HG03060 (cell line): Measurements from ENCODE around the gene PRDM10.

Experiments
- ATAC-seq: cut with Tn5 transposase; IDR thresholded peaks from one replicate; pipeline ENCODE4 v1.9.1; 2021; ENCODE audit warnings: low read depth, moderate number of reproducible peaks; ENCODE audit not compliant: unreplicated experiment

Gene PRDM10, protein sequence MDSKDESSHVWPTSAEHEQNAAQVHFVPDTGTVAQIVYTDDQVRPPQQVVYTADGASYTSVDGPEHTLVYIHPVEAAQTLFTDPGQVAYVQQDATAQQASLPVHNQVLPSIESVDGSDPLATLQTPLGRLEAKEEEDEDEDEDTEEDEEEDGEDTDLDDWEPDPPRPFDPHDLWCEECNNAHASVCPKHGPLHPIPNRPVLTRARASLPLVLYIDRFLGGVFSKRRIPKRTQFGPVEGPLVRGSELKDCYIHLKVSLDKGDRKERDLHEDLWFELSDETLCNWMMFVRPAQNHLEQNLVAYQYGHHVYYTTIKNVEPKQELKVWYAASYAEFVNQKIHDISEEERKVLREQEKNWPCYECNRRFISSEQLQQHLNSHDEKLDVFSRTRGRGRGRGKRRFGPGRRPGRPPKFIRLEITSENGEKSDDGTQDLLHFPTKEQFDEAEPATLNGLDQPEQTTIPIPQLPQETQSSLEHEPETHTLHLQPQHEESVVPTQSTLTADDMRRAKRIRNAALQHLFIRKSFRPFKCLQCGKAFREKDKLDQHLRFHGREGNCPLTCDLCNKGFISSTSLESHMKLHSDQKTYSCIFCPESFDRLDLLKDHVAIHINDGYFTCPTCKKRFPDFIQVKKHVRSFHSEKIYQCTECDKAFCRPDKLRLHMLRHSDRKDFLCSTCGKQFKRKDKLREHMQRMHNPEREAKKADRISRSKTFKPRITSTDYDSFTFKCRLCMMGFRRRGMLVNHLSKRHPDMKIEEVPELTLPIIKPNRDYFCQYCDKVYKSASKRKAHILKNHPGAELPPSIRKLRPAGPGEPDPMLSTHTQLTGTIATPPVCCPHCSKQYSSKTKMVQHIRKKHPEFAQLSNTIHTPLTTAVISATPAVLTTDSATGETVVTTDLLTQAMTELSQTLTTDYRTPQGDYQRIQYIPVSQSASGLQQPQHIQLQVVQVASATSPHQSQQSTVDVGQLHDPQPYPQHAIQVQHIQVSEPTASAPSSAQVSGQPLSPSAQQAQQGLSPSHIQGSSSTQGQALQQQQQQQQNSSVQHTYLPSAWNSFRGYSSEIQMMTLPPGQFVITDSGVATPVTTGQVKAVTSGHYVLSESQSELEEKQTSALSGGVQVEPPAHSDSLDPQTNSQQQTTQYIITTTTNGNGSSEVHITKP

DNA sequence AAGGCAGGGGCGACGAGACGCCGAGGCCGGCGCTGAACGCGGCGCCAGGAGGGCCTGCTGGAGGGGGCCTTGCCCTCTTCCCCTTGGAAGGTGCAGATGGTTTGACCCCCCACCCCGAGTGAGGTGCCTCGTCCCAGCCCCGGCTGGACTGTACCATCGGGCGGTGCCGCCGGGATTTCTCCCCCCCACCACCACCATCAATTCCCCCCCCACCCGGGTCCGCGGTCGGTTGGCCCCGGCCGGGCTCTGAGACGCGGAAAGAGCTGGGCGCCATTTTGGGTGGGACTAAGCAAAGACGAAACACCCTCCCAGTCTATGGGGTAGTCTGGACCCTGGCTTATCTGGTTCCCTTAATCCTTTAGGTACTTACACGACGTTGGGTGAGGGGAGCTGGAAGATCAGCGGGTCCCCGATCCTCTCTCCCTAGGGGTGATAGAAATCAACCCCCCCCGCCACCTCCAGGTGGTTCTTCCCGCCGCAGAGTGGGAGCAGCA lies at the start of gene PRDM10:
TSS of gene PRDM10 (minus strand) at position 484 of the 494 bp plus-strand sequence. CDS start 41,871 bp downstream, outside the sequence.
- peak; percentile 18 for ATAC-seq

DNA sequence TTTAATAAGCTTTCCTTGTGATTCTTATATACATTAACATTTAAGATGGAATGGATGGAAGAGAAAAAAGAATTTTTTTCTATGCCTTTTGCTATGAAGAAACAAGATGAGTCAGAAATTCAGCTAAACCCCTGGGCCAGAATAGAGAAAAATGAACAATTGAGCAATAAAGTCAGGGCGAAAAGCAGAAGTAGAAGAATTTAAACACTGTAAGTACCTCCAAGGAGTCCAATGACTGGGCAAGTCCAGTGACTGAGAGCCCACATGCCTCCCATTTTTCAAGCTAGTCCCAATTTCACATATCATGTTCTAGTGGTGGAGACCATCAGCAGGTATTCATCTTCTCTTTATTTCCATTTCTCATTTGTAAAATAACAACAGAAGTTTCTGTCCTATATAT lies 48.4 kb upstream of the PRDM10 start:
- ATAC-seq = no peak

DNA sequence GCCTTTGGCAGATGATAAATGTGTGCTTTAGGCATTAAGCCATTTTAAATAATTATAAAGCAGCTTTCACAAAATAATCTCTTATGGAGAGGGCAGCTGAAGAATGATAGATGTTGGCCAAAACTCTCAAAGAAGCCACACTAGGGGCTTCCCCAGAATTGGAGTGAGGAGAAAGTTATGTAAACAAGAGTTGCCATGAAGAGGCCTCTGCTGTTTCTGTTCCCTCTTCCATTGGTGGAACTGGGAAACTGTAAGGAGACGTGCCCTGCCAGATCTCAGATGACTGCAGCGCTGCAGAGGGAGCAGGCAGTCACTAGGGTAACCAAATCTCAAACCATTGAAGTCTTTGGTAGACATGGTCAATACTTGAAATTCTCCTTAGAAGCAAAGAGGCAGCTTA lies 47.6 kb upstream of the PRDM10 start:
- no peak for ATAC-seq

DNA sequence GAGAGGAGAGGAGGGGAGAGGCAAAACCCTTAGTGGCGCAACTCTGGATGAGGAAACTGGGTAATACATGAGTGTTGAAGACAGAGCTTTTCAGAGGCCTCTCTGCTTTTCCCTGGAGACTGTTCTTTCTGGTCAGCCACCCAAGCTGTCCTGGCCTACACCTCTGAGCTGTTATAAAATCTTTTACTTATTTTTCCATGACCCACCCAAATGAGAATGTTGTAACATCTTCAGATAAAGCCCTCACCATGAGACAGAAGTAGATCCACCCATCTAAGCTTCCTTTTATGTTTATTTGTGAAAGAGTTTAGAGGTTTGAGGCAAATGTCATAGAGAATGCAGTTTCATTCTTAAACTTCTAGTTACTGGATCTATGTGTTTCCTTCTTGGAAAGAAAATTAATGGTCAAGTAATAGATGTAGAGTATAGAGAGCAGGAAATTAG lies 46.7 kb upstream of the PRDM10 start:
- no peak for ATAC-seq

GRCh38 chr11:130047141-130047540 lies 44.5 kb upstream of the PRDM10 start:
- no peak for ATAC-seq

DNA sequence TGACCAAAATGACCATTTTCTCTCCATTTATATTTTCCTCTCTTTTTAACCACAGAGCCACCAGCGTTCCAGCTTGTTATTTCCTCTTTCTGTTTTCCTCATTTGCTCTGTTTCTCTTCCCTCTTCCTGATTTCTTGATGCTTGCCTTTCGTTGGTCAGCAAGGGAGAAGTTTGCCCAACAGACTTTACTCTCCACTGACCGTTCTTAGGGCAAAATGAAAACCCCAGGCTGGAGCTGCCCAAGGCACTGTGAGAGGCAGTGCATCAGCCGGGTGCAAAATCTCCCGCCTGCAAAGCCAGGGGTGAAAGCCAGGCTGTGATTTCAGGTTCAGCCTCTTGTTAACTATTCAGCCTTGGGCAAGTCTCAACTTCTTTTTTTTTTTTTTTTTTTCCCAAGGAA lies 40.9 kb upstream of the PRDM10 start:
- ATAC-seq = no peak

- no peak for ATAC-seq
These were observed 39.5 kb upstream of the PRDM10 start for GRCh38 chr11:130042093-130042591.

GRCh38 chr11:130040281-130040940 lies 37.8 kb upstream of the PRDM10 start:
- ATAC-seq = no peak

- ATAC-seq = no peak
These were observed 35.4 kb upstream of the PRDM10 start for GRCh38 chr11:130037881-130038585.

GRCh38 chr11:130037058-130037457 lies 34.4 kb upstream of the PRDM10 start:
- ATAC-seq = no peak

DNA sequence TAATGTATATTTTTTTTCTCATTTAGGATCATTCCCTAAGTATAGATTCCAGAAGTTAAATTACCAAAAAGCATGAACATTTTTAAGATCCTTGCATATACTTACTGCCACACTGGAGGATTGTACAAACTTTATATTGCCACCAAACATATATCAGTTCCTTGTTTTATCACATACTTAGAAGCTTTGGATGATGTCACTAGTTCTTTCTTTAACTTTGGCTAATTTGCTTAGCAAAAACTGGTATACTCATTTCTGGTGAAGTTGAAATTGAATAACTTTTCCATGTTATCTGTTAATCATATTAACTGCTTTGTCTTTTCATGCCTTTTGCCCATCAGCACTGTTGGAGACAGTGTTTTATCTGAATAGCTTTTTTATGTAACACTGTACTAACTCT lies 31.6 kb upstream of the PRDM10 start:
- no peak for ATAC-seq

GRCh38 chr11:130032931-130033330 lies 30.3 kb upstream of the PRDM10 start:
- ATAC-seq = no peak

DNA sequence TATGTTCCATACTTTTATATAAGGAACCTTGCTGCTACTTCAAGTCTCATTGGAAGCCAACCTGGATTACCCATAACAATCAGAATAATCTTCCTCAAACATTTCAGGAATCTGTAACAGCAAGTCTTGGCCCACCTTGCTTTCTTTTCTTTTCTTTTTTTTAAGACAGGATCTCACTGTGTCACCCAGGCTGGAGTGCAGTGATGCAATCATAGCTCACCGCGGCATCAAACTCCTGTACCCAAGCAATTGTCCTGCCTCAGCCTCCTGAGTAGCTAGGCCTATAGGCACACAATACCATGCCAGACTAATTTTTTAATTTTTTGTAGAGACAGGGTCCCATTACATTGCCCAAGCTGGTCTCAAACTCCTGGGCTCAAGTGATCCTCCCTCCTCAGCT lies 29.3 kb upstream of the PRDM10 start:
- no peak for ATAC-seq

- ATAC-seq = no peak
These were observed 28.4 kb upstream of the PRDM10 start for GRCh38 chr11:130031056-130031455.

DNA sequence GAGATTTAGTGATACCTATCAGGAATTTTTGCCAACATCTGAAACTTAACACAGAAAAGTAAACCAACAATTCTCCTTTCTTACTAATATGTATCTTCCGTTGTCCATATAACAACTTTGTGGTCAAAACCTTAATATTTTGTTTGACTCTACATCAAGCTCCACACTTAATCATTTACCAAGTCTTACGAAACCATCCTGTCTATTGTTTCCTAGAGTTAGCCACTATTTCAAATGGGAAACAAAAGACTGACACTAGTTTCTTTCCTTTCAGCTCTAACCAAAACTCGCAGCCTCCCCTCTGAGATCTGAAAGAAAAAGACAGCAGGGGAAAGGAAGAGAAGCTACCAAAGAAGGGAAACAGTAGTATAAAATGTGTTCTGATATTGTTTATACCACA lies 26.5 kb upstream of the PRDM10 start:
- ATAC-seq = no peak

- no peak for ATAC-seq
These were observed 22.7 kb upstream of the PRDM10 start for GRCh38 chr11:130025371-130025770.

- no peak for ATAC-seq
These were observed 21.7 kb upstream of the PRDM10 start for GRCh38 chr11:130024361-130024760.

DNA sequence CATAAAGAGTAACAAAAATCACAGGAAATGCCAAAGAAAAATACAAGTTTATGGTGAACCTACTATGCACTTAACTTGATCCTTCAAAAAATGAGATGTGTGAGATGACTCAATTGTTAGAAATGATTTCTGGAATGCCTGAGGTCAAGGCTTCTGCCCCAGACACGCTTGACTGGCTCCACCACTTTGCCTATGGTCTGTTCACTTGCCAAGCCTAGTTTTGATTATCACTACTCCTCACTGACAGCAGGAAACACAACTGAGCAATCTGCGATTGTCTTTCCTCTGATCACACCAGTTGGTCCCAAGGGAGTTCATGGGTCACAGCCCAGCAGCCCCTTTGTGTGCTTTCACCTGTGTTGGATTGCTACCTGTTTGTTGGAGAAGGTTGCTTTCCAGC lies 20.6 kb upstream of the PRDM10 start:
- peak; percentile 96 for ATAC-seq

- ATAC-seq = no peak
These were observed 20.2 kb upstream of the PRDM10 start for GRCh38 chr11:130022799-130023198.
